ENCODE data around the gene NEDD8. TPM values are rescaled to one million over a fixed set of nuclear protein-coding genes. Genes with fewer than 3 reads are reported as not detected.

The NEDD8 gene
- total RNA-seq, 1 experiment from 2014 or later: 178 TPM

- Histone ChIP-seq H3K27ac (ENCODE audit: low read depth, low read length) (no peak within 1 kb of the TSS), H3K4me1 (ENCODE audit: control insufficient read depth in 1 of 2, insufficient read depth in 2 of 2, low read length in 2 of 2) (no peaks in the 10 kb centered on the region), H3K4me3 (replicated peaks in 1 of 2; ENCODE audit: low read depth in 1 of 2, low read length in 2 of 2) (no peak within 1 kb of the TSS), H2AFZ (ENCODE audit: low read depth, low read length, poor library complexity, severe bottlenecking) (no peak within 1 kb of the TSS), H3K4me2 (ENCODE audit: low read length) (no peak within 1 kb of the TSS), H3K27me3 (ENCODE audit: insufficient read depth, low read length) (no peaks in the 10 kb centered on the region), H3K79me2 (ENCODE audit: insufficient read depth, low read length) (no peaks in the 10 kb centered on the region), H3K9ac (ENCODE audit: low read length) (no peak within 1 kb of the TSS), H4K20me1 (ENCODE audit: insufficient read depth) (no peaks in the 10 kb centered on the region), H3K36me3 (ENCODE audit: control insufficient read depth in 1 of 2, insufficient read depth in 2 of 2, low read length in 2 of 2) (no peaks in the 10 kb centered on the region), H3K9me2 (ENCODE audit: insufficient read depth) (no peaks in the 10 kb centered on the region), H3K9me3 (ENCODE audit: control insufficient read depth in 1 of 2, insufficient read depth in 1 of 2, low read depth in 1 of 2, low read length in 2 of 2) (no peaks in the 10 kb centered on the region)
- BruUV-seq (replicated peaks): no TSS peak
- ATAC-seq (no peak), DNase-seq (ENCODE audit: low read depth, low spot score) (no peak)
- ChIA-PET RAD21 (ENCODE audit: low non-redundant PET in 1 of 2, low total read pairs in 2 of 2, uncharacterized antibody in 2 of 2, unreplicated experiment in 2 of 2) (no interaction called here), POLR2A (no interaction called here), CTCF (no interaction called here)
- intact Hi-C loops (cut with micrococcal nuclease): no loop called here
- TF ChIP-seq MAX (IDR thresholded peaks at IDR 0.05): no peak
- no peak for TF ChIP-seq POLR2A (IDR thresholded peaks at IDR 0.05; ENCODE audit: borderline replicate concordance, extremely low read depth, insufficient read depth, insufficient read length)
These were observed 60.5 kb downstream of the NEDD8 start, which contains the start of gene REC8 for GRCh38 chr14:24171422-24172260. REC8 (plus strand) TSS chr14:24172080; CDS start chr14:24172553, 473 bp downstream.

GRCh38 chr14:24167469-24168114 is 64.6 kb downstream of the NEDD8 start:
- TF ChIP-seq ZFX (IDR thresholded peaks at IDR 0.05) (no peak), MAX (IDR thresholded peaks at IDR 0.05) (no peak), EZH2 (IDR thresholded peaks at IDR 0.05) (no peak), CEBPB (IDR thresholded peaks at IDR 0.05; ENCODE audit: low read depth) (0 out of 2 replicates have a peak, but pooled peaks have one; percentile 22), RAD21 (IDR thresholded peaks at IDR 0.05; ENCODE audit: low read depth) (no peak)
- ChIA-PET RAD21 (ENCODE audit: low non-redundant PET in 1 of 2, low total read pairs in 2 of 2, uncharacterized antibody in 2 of 2, unreplicated experiment in 2 of 2) (interaction anchor here in 1 of 2 experiments (0.8 kb wide), 1 partner anchor 41 kb away, joined by 3 read pairs; no protein-coding TSS in a partner anchor), CTCF (no interaction called here), POLR2A (no interaction called here)
- no peak for DNase-seq (ENCODE audit: low read depth, low spot score)
- Histone ChIP-seq H3K27ac (ENCODE audit: low read depth, low read length) (no peak overlapping the region), H4K20me1 (ENCODE audit: insufficient read depth) (no peaks in the 10 kb centered on the region), H3K4me3 (replicated peaks in 1 of 2; ENCODE audit: low read depth in 1 of 2, low read length in 2 of 2) (no peak overlapping the region), H3K79me2 (ENCODE audit: insufficient read depth, low read length) (no peaks in the 10 kb centered on the region), H3K4me2 (ENCODE audit: low read length) (no peak overlapping the region), H2AFZ (ENCODE audit: low read depth, low read length, poor library complexity, severe bottlenecking) (no peak overlapping the region), H3K9ac (ENCODE audit: low read length) (no peak overlapping the region), H3K9me2 (ENCODE audit: insufficient read depth) (no peaks in the 10 kb centered on the region), H3K4me1 (ENCODE audit: control insufficient read depth in 1 of 2, insufficient read depth in 2 of 2, low read length in 2 of 2) (no peaks in the 10 kb centered on the region), H3K27me3 (ENCODE audit: insufficient read depth, low read length) (no peaks in the 10 kb centered on the region), H3K9me3 (ENCODE audit: control insufficient read depth in 1 of 2, insufficient read depth in 1 of 2, low read depth in 1 of 2, low read length in 2 of 2) (no peaks in the 10 kb centered on the region), H3K36me3 (ENCODE audit: control insufficient read depth in 1 of 2, insufficient read depth in 2 of 2, low read length in 2 of 2) (peaks cover 6 to 11% of the 10 kb centered on the region in 2 experiments; a peak in 3 of 4 replicates)
- no peak for ATAC-seq
- intact Hi-C loops (cut with micrococcal nuclease): no loop called here
- BruUV-seq (replicated peaks): no TSS peak

Other genes starting within 250 kb of the NEDD8 start
- gene DHRS4L2, start 243.4 kb downstream of the NEDD8 start, total RNA-seq (2021; ENCODE audit: unreplicated experiment): 18.6 TPM
- gene CARMIL3, start 180.4 kb downstream of the NEDD8 start, total RNA-seq (2021; ENCODE audit: unreplicated experiment): 0.71 TPM
- gene CPNE6, start 160.8 kb downstream of the NEDD8 start, total RNA-seq (2021; ENCODE audit: unreplicated experiment): not detected
- 94.1 TPM for gene PCK2, start 138.1 kb downstream of the NEDD8 start, total RNA-seq (2021; ENCODE audit: unreplicated experiment)
- 47.5 TPM for gene DCAF11, start 117.6 kb downstream of the NEDD8 start, total RNA-seq (2021; ENCODE audit: unreplicated experiment)
- gene NRL, start 117.4 kb downstream of the NEDD8 start, total RNA-seq (2021; ENCODE audit: unreplicated experiment): 0.66 TPM
- gene FITM1, start 101.7 kb downstream of the NEDD8 start, total RNA-seq (2021; ENCODE audit: unreplicated experiment): 0.81 TPM
- gene PSME1, start 96.2 kb downstream of the NEDD8 start, total RNA-seq (2021; ENCODE audit: unreplicated experiment): 174 TPM
- gene EMC9, start 90.8 kb downstream of the NEDD8 start, total RNA-seq (2021; ENCODE audit: unreplicated experiment): 42.0 TPM
- gene PSME2, start 85.8 kb downstream of the NEDD8 start, total RNA-seq (2021; ENCODE audit: unreplicated experiment): 160 TPM
- 78.0 TPM for gene RNF31, start 84.9 kb downstream of the NEDD8 start, total RNA-seq (2021; ENCODE audit: unreplicated experiment)
- gene IRF9, start 71.1 kb downstream of the NEDD8 start, total RNA-seq (2021; ENCODE audit: unreplicated experiment): 21.7 TPM
- gene REC8, start 60.3 kb downstream of the NEDD8 start, total RNA-seq (2021; ENCODE audit: unreplicated experiment): 7.6 TPM
- 102 TPM for gene IPO4, start 43.6 kb downstream of the NEDD8 start, total RNA-seq (2021; ENCODE audit: unreplicated experiment)
- 35.2 TPM for gene TM9SF1, start 36.9 kb downstream of the NEDD8 start, total RNA-seq (2021; ENCODE audit: unreplicated experiment)
- 0.32 TPM for gene TSSK4, start 26.7 kb downstream of the NEDD8 start, total RNA-seq (2021; ENCODE audit: unreplicated experiment)
- 34.6 TPM for gene CHMP4A, start 18.9 kb downstream of the NEDD8 start, total RNA-seq (2021; ENCODE audit: unreplicated experiment)
- gene MDP1, start 16.3 kb downstream of the NEDD8 start, total RNA-seq (2021; ENCODE audit: unreplicated experiment): 15.9 TPM
- gene GMPR2, start 562 bp upstream of the NEDD8 start, total RNA-seq (2021; ENCODE audit: unreplicated experiment): 66.9 TPM
- gene TINF2, start 10.3 kb upstream of the NEDD8 start, total RNA-seq (2021; ENCODE audit: unreplicated experiment): 38.4 TPM
- 5.6 TPM for gene TGM1, start 30.8 kb upstream of the NEDD8 start, total RNA-seq (2021; ENCODE audit: unreplicated experiment)
- 40.8 TPM for gene RABGGTA, start 39.2 kb upstream of the NEDD8 start, total RNA-seq (2021; ENCODE audit: unreplicated experiment)
- 34.7 TPM for gene DHRS1, start 67.4 kb upstream of the NEDD8 start, total RNA-seq (2021; ENCODE audit: unreplicated experiment)
- gene NOP9, start 67.5 kb upstream of the NEDD8 start, total RNA-seq (2021; ENCODE audit: unreplicated experiment): 39.4 TPM
- gene CIDEB, start 75.6 kb upstream of the NEDD8 start, total RNA-seq (2021; ENCODE audit: unreplicated experiment): 0.22 TPM
- gene LTB4R2, start 77.8 kb upstream of the NEDD8 start, total RNA-seq (2021; ENCODE audit: unreplicated experiment): 15.4 TPM
- gene LTB4R, start 79.1 kb upstream of the NEDD8 start, total RNA-seq (2021; ENCODE audit: unreplicated experiment): 14.8 TPM
- 0.86 TPM for gene ADCY4, start 102.7 kb upstream of the NEDD8 start, total RNA-seq (2021; ENCODE audit: unreplicated experiment)
- gene RIPK3, start 107.6 kb upstream of the NEDD8 start, total RNA-seq (2021; ENCODE audit: unreplicated experiment): not detected
- gene NFATC4, start 135.8 kb upstream of the NEDD8 start, total RNA-seq (2021; ENCODE audit: unreplicated experiment): 7.6 TPM
- 0.27 TPM for gene NYNRIN, start 166.6 kb upstream of the NEDD8 start, total RNA-seq (2021; ENCODE audit: unreplicated experiment)
- 2.0 TPM for gene CBLN3, start 197.3 kb upstream of the NEDD8 start, total RNA-seq (2021; ENCODE audit: unreplicated experiment)
- 50.1 TPM for gene KHNYN, start 197.6 kb upstream of the NEDD8 start, total RNA-seq (2021; ENCODE audit: unreplicated experiment)
- gene SDR39U1, start 210.4 kb upstream of the NEDD8 start, total RNA-seq (2021; ENCODE audit: unreplicated experiment): 61.8 TPM

Measured in HCT116 (cell line).